ENCODE measurements around the gene REC114.
"Not testable (repeated sequence)": the region's sequence is repeated elsewhere in the genome, so short reads cannot be mapped to it uniquely, and the experiment has no call there.

The REC114 gene

GRCh38 chr15:73457334-73457733, 14.4 kb downstream of the REC114 start:
- no peak for DNase-seq

- DNase-seq: no peak
Measured at GRCh38 chr15:73460662-73461061, 17.7 kb downstream of the REC114 start.

GRCh38 chr15:73464602-73465001, 21.6 kb downstream of the REC114 start:
- no peak for DNase-seq

- DNase-seq: no peak
Measured at GRCh38 chr15:73467758-73468157, 24.8 kb downstream of the REC114 start.

GRCh38 chr15:73474785-73475184, 31.8 kb downstream of the REC114 start:
- no peak for DNase-seq

- DNase-seq: no peak
Measured at GRCh38 chr15:73476704-73477216, 33.8 kb downstream of the REC114 start.

GRCh38 chr15:73480050-73480449, 37.1 kb downstream of the REC114 start:
- no peak for DNase-seq

- DNase-seq: no peak
Measured at GRCh38 chr15:73482166-73482565, 39.2 kb downstream of the REC114 start.

GRCh38 chr15:73483053-73483452, 40.1 kb downstream of the REC114 start:
- no peak for DNase-seq

GRCh38 chr15:73485372-73485771, 42.4 kb downstream of the REC114 start:
- no peak for DNase-seq

- not testable (repeated sequence) for DNase-seq
Measured at GRCh38 chr15:73485885-73486284, 42.9 kb downstream of the REC114 start.

GRCh38 chr15:73488698-73489097, 45.7 kb downstream of the REC114 start:
- DNase-seq: no peak

- DNase-seq: no peak
Measured at GRCh38 chr15:73493922-73494321, 51.0 kb downstream of the REC114 start.

GRCh38 chr15:73495181-73495580, 52.2 kb downstream of the REC114 start:
- DNase-seq: no peak

GRCh38 chr15:73500696-73501095, 57.7 kb downstream of the REC114 start:
- no peak for DNase-seq

- no peak for DNase-seq
Measured at GRCh38 chr15:73504885-73505284, 61.9 kb downstream of the REC114 start.

- DNase-seq: no peak
Measured at GRCh38 chr15:73515527-73515926, 72.6 kb downstream of the REC114 start.

- no peak for DNase-seq
Measured at GRCh38 chr15:73517566-73517965, 74.6 kb downstream of the REC114 start.

- no peak for DNase-seq
Measured at GRCh38 chr15:73518180-73518862, 75.4 kb downstream of the REC114 start.

GRCh38 chr15:73518876-73519733, 76.1 kb downstream of the REC114 start:
- no peak for DNase-seq

GRCh38 chr15:73522011-73522410, 79.0 kb downstream of the REC114 start:
- DNase-seq: no peak

- DNase-seq: no peak
Measured at GRCh38 chr15:73524919-73525318, 82.0 kb downstream of the REC114 start.

GRCh38 chr15:73527598-73527997, 84.6 kb downstream of the REC114 start:
- no peak for DNase-seq

GRCh38 chr15:73530649-73531048, 87.7 kb downstream of the REC114 start:
- no peak for DNase-seq

All from activated CD8-positive, alpha-beta memory T cell treated with anti-CD3 and anti-CD28 coated beads for 24 hours (primary cell).